IMR-90 (cell line): ENCODE data around the gene DLD. TPM values are rescaled to one million over a fixed set of nuclear protein-coding genes. Genes with fewer than 3 reads are reported as not detected.

ENCODE experiments used
- ATAC-seq: fragments of 200-7000 bp; cut with Tn5 transposase; 2 replicates; pipeline ENCODE4 v1.9.1; 2020; ENCODE audit warnings: low read depth, mild to moderate bottlenecking, moderate library complexity
- BruUV-seq: library from RNA; stranded (reverse); fragments of 400-500 nt; replicated peaks from 2 replicates; lab custom pipeline; 2021; lab: Mats Ljungman, UMichigan
- CTCF ChIA-PET: fragments of 300-600 bp; formaldehyde crosslinking; extraction: SDS; loops from one replicate; lab custom pipeline; 2021; ENCODE audit warnings: antibody characterized with exemption; lab: Yijun Ruan, JAX
- POLR2A ChIA-PET: fragments of 300-600 bp; sonication (Branson Sonifier 250); formaldehyde crosslinking; loops from one replicate; lab custom pipeline; 2022; ENCODE audit warnings: antibody characterized with exemption; ENCODE audit not compliant: unreplicated experiment; lab: Charles Lee
- DNase-seq: peaks from one replicate; pipeline ENCODE4 v3.0.0; 2013
- H2AFZ ChIP-seq: replicated peaks from 2 replicates; pipeline ENCODE3; 2013; ENCODE audit warnings: low read length, mild to moderate bottlenecking; ENCODE audit not compliant: poor library complexity
- H2AK5ac ChIP-seq: 2 replicates; pipeline ENCODE4 v1.6.1; 2013; ENCODE audit warnings: low read depth, low read length, inconsistent platforms
- H2AK9ac ChIP-seq: replicated peaks from 2 replicates; pipeline ENCODE3; 2013; ENCODE audit warnings: mild to moderate bottlenecking, low read depth, low read length, moderate library complexity; ENCODE audit not compliant: poor library complexity
- H2BK120ac ChIP-seq: 2 replicates; pipeline ENCODE4 v1.6.1; 2013; ENCODE audit warnings: low read depth, low read length, inconsistent platforms
- H2BK15ac ChIP-seq: 3 replicates; pipeline ENCODE4 v1.6.1; 2013; ENCODE audit warnings: low read depth, low read length, inconsistent platforms
- H2BK20ac ChIP-seq: 2 replicates; pipeline ENCODE4 v1.6.1; 2013; ENCODE audit warnings: low read depth, mild to moderate bottlenecking, inconsistent platforms, low read length, moderate library complexity
- H2BK5ac ChIP-seq: 2 replicates; pipeline ENCODE4 v1.6.1; 2013; ENCODE audit warnings: mild to moderate bottlenecking, low read depth, low read length, inconsistent platforms; ENCODE audit not compliant: poor library complexity, severe bottlenecking
- H3K14ac ChIP-seq: replicated peaks from 2 replicates; pipeline ENCODE4 v1.6.1; 2013; ENCODE audit warnings: low read depth, low read length, inconsistent platforms
- H3K18ac ChIP-seq: 2 replicates; pipeline ENCODE4 v1.6.1; 2013; ENCODE audit warnings: low read depth, low read length, control low read depth
- H3K23ac ChIP-seq: 2 replicates; pipeline ENCODE4 v1.6.1; 2013; ENCODE audit warnings: low read depth, low read length, inconsistent platforms
- H3K27ac ChIP-seq: 2 replicates; pipeline ENCODE4 v1.5.1; 2013; ENCODE audit warnings: mild to moderate bottlenecking, control low read depth, low read length; ENCODE audit not compliant: insufficient read depth
- H3K27me3 ChIP-seq: 2 replicates; pipeline ENCODE4 v1.6.1; 2013; ENCODE audit warnings: low read length; ENCODE audit not compliant: control insufficient read depth, insufficient read depth
- H3K36me3 ChIP-seq: 2 replicates; pipeline ENCODE4 v1.6.1; 2013; ENCODE audit warnings: low read length, mixed read lengths; ENCODE audit not compliant: control insufficient read depth, insufficient read depth
- H3K4ac ChIP-seq: 2 replicates; pipeline ENCODE4 v1.6.1; 2013; ENCODE audit warnings: low read depth, low read length, inconsistent platforms
- H3K4me1 ChIP-seq: 2 replicates; pipeline ENCODE4 v1.6.1; 2013; ENCODE audit warnings: low read length, mixed read lengths; ENCODE audit not compliant: control insufficient read depth, insufficient read depth
- H3K4me2 ChIP-seq: 2 replicates; pipeline ENCODE4 v1.6.1; 2013; ENCODE audit warnings: low read depth, mild to moderate bottlenecking, control low read depth, low read length, moderate library complexity
- H3K4me3 ChIP-seq: 2 replicates; pipeline ENCODE4 v1.5.1; 2013; ENCODE audit warnings: low read depth, mild to moderate bottlenecking, control low read depth, low read length, moderate library complexity; ENCODE audit not compliant: insufficient read depth
- H3K56ac ChIP-seq: 2 replicates; pipeline ENCODE4 v1.6.1; 2013; ENCODE audit warnings: low read length, inconsistent platforms; ENCODE audit not compliant: insufficient read depth; ENCODE audit errors: extremely low read depth
- H3K79me1 ChIP-seq, 2 experiments: 2 replicates each; pipeline ENCODE4 v1.6.1; 2013; ENCODE audit warnings: low read length in 2 of 2, inconsistent platforms in 1 of 2, low read depth in 1 of 2
- H3K9ac ChIP-seq: 2 replicates; pipeline ENCODE4 v1.6.1; 2013; ENCODE audit warnings: low read depth, low read length, control low read depth
- H3K9me1 ChIP-seq: 2 replicates; pipeline ENCODE4 v1.6.1; 2013; ENCODE audit warnings: low read length, inconsistent platforms; ENCODE audit not compliant: insufficient read depth
- H3K9me3 ChIP-seq: 2 replicates; pipeline ENCODE4 v1.6.1; 2013; ENCODE audit warnings: low read length; ENCODE audit not compliant: control insufficient read depth, insufficient read depth
- H4K20me1 ChIP-seq: 2 replicates; pipeline ENCODE4 v1.6.1; 2013; ENCODE audit warnings: low read length, inconsistent platforms; ENCODE audit not compliant: insufficient read depth
- H4K5ac ChIP-seq: 2 replicates; pipeline ENCODE4 v1.6.1; 2013; ENCODE audit warnings: mild to moderate bottlenecking, low read depth, low read length, control low read depth
- H4K8ac ChIP-seq, 2 experiments: 2 replicates each; pipeline ENCODE4 v1.6.1; 2013; ENCODE audit warnings: low read depth in 2 of 2, low read length in 2 of 2, control low read depth in 1 of 2, inconsistent platforms in 1 of 2
- H4K91ac ChIP-seq: 2 replicates; pipeline ENCODE4 v1.6.1; 2013; ENCODE audit warnings: low read depth, low read length, inconsistent platforms; ENCODE audit not compliant: insufficient read depth
- BHLHE40 ChIP-seq: fragments of 150-350 bp; IDR thresholded peaks from 2 replicates; pipeline ENCODE4 v1.6.1; 2016; ENCODE audit warnings: mild to moderate bottlenecking, low read depth, low read length
- CEBPB ChIP-seq: IDR thresholded peaks from 2 replicates; pipeline ENCODE4 v1.6.1; 2012; ENCODE audit warnings: low read depth, low read length, improper control_type of control experiment
- CHD1 ChIP-seq: IDR thresholded peaks from 2 replicates; pipeline ENCODE4 v1.6.1; 2012; ENCODE audit warnings: low read depth, low read length, improper control_type of control experiment
- ELK1 ChIP-seq: fragments of 150-350 bp; IDR thresholded peaks from 2 replicates; pipeline ENCODE4 v1.6.1; 2016; ENCODE audit warnings: low read depth, mild to moderate bottlenecking, low read length, moderate library complexity, borderline replicate concordance
- FOS ChIP-seq: fragments of 150-350 bp; IDR thresholded peaks from 2 replicates; pipeline ENCODE4 v1.6.1; 2016; ENCODE audit warnings: low read depth, low read length
- MAFK ChIP-seq: IDR thresholded peaks from 2 replicates; pipeline ENCODE4 v1.6.1; 2012; ENCODE audit warnings: low read depth, low read length, improper control_type of control experiment
- MAZ ChIP-seq: IDR thresholded peaks from 2 replicates; pipeline ENCODE4 v1.6.1; 2012; ENCODE audit warnings: low read depth, mild to moderate bottlenecking, low read length, improper control_type of control experiment, moderate library complexity, borderline replicate concordance
- MXI1 ChIP-seq: IDR thresholded peaks from 2 replicates; pipeline ENCODE4 v1.6.1; 2012; ENCODE audit warnings: low read depth, mild to moderate bottlenecking, low read length, moderate library complexity, borderline replicate concordance
- NFE2L2 ChIP-seq: fragments of 150-350 bp; IDR thresholded peaks from 2 replicates; pipeline ENCODE4 v1.6.1; 2016; ENCODE audit warnings: low read depth, mild to moderate bottlenecking, low read length
- POLR2A ChIP-seq: IDR thresholded peaks from 2 replicates; pipeline ENCODE4 v1.6.1; 2012; ENCODE audit warnings: mild to moderate bottlenecking, low read depth, low read length
- RAD21 ChIP-seq: IDR thresholded peaks from 2 replicates; pipeline ENCODE4 v1.6.1; 2012; ENCODE audit warnings: low read length, improper control_type of control experiment
- RCOR1 ChIP-seq: IDR thresholded peaks from 2 replicates; pipeline ENCODE4 v1.6.1; 2012; ENCODE audit warnings: mild to moderate bottlenecking, low read length, improper control_type of control experiment; ENCODE audit not compliant: insufficient replicate concordance
- RFX5 ChIP-seq: IDR thresholded peaks from 2 replicates; pipeline ENCODE4 v1.8.0; 2012; ENCODE audit warnings: low read depth, mild to moderate bottlenecking, low read length, moderate library complexity
- SMC3 ChIP-seq: fragments of 150-350 bp; IDR thresholded peaks from 2 replicates; pipeline ENCODE4 v1.6.1; 2016; ENCODE audit warnings: low read depth, mild to moderate bottlenecking, antibody characterized with exemption, low read length, moderate library complexity
- WGBS, 2 experiments: methylation state at CpG; one replicate each; pipeline versions ENCODE4 v1.1.5 to v1.1.7; 2013; ENCODE audit warnings: missing lambda C conversion rate in 2 of 2; ENCODE audit not compliant: insufficient read length in 1 of 2; ENCODE audit errors: extremely low coverage in 2 of 2; 5-methylcytosine and 5-hydroxymethylcytosine counted together
- dilution Hi-C: fragments of 300-500 bp; cut with HindIII; formaldehyde crosslinking; loops from one replicate; pipeline ENCODE4 v1.14.3; 2018; ENCODE audit warnings: low sequenced_read_pairs; ENCODE audit not compliant: unreplicated experiment
- in situ Hi-C: fragments of 300-500 bp; cut with MboI; formaldehyde crosslinking; loops from 3 replicates; pipeline ENCODE4 v1.14.3; 2019; ENCODE audit warnings: low sequenced_read_pairs, inconsistent platforms, mixed read lengths
- intact Hi-C: fragments of 100-400 bp; cut with micrococcal nuclease; formaldehyde crosslinking; loops from 2 replicates; pipeline ENCODE4 v1.10.0; 2022
- polyA plus RNA-seq, 3 experiments: library from polyadenylated mRNA; depleted of rRNA; stranded (reverse); fragments of >200 nt; gene quantifications; 2 replicates each; pipeline ENCODE4 v1.2.3, GENCODE V29; 2012; ENCODE audit warnings: low replicate concordance in 1 of 3
- total RNA-seq: library from RNA; depleted of rRNA; stranded (reverse); fragments of >200 nt; gene quantifications from 2 replicates; pipeline ENCODE4 v1.2.3, GENCODE V29; 2012
- TF ChIP-seq, protein P1 (sequence below): conservative IDR thresholded peaks from 2 replicates; pipeline ENCODE4 v1.5.1; 2012; ENCODE audit warnings: mild to moderate bottlenecking, low read depth, low read length, improper control_type of control experiment
- TF ChIP-seq, protein P2 (sequence below): fragments of 150-350 bp; IDR thresholded peaks from 2 replicates; pipeline ENCODE4 v1.6.1; 2017; ENCODE audit warnings: mild to moderate bottlenecking, antibody characterized with exemption, low read length, low read depth

The DLD gene
- total and polyA plus RNA-seq, 2 of the 4 experiments (the other 2 are of a cell fraction), result 121 to 361 TPM

DNA sequence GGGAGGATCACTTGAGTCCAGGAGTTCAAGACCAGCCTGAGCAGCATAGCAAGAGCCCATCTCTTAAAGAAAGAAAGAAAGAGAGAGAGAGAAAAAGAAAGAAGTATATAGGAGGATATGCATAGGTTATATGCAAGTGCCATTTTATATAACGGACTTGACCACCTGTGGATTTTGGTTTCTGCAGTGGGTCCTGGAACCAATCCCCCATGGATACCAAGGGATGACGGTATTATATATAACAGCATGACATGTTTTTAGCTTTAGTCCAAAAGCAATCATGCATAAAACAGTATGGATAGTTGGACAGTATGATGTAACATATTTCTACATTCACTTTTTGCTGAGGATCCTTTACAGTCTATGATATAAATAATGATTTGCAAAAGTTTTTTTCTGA lies 45.3 kb downstream of the DLD start:
- H3K4me3 ChIP-seq, result no peak overlapping the region
- dilution Hi-C loops (no loop called here), in situ Hi-C loops (no loop called here), intact Hi-C loops (no loop called here)
- no peak overlapping the region for H3K18ac ChIP-seq
- H2AK5ac ChIP-seq, result no peak overlapping the region
- BruUV-seq, result no TSS peak
- H3K23ac ChIP-seq, result no peak overlapping the region
- no peak overlapping the region for H2BK5ac ChIP-seq
- H4K5ac ChIP-seq, result no peak overlapping the region
- no peaks in the 10 kb centered on the region for H3K27me3 ChIP-seq
- H3K36me3 ChIP-seq, result peaks cover 47% of the 10 kb centered on the region
- no peaks in the 10 kb centered on the region for H3K9me3 ChIP-seq
- peaks cover 7 to 46% of the 10 kb centered on the region in 2 experiments; a peak in 3 of 4 replicates for H3K79me1 ChIP-seq
- no peak for TF ChIP-seq POLR2A
- TF ChIP-seq RFX5, result no peak
- no peak for TF ChIP-seq RAD21
- no peak for TF ChIP-seq MAFK
- TF ChIP-seq FOS, result no peak
- no peak for TF ChIP-seq MXI1
- no peak for TF ChIP-seq ELK1
- TF ChIP-seq CEBPB, result no peak
- TF ChIP-seq, protein P1, sequence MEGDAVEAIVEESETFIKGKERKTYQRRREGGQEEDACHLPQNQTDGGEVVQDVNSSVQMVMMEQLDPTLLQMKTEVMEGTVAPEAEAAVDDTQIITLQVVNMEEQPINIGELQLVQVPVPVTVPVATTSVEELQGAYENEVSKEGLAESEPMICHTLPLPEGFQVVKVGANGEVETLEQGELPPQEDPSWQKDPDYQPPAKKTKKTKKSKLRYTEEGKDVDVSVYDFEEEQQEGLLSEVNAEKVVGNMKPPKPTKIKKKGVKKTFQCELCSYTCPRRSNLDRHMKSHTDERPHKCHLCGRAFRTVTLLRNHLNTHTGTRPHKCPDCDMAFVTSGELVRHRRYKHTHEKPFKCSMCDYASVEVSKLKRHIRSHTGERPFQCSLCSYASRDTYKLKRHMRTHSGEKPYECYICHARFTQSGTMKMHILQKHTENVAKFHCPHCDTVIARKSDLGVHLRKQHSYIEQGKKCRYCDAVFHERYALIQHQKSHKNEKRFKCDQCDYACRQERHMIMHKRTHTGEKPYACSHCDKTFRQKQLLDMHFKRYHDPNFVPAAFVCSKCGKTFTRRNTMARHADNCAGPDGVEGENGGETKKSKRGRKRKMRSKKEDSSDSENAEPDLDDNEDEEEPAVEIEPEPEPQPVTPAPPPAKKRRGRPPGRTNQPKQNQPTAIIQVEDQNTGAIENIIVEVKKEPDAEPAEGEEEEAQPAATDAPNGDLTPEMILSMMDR, result no peak
- TF ChIP-seq NFE2L2, result no peak
- TF ChIP-seq MAZ, result no peak
- TF ChIP-seq, protein P2, sequence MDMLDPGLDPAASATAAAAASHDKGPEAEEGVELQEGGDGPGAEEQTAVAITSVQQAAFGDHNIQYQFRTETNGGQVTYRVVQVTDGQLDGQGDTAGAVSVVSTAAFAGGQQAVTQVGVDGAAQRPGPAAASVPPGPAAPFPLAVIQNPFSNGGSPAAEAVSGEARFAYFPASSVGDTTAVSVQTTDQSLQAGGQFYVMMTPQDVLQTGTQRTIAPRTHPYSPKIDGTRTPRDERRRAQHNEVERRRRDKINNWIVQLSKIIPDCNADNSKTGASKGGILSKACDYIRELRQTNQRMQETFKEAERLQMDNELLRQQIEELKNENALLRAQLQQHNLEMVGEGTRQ, result no peak
- TF ChIP-seq CHD1, result no peak
- no peak for TF ChIP-seq SMC3
- no peak for TF ChIP-seq BHLHE40
- TF ChIP-seq RCOR1, result no peak
- peaks cover 26% of the 10 kb centered on the region for H3K4me1 ChIP-seq
- H4K91ac ChIP-seq, result no peak overlapping the region
- no peak overlapping the region for H4K8ac ChIP-seq
- H3K4ac ChIP-seq, result no peak overlapping the region
- H3K14ac ChIP-seq, result no peak overlapping the region
- no CpG with 5 or more reads among the region's 2 CpGs for WGBS, 2 experiments
- no peak overlapping the region for H3K27ac ChIP-seq
- H2AK9ac ChIP-seq, result no peak overlapping the region
- H2BK120ac ChIP-seq, result no peak overlapping the region
- H3K56ac ChIP-seq, result no peak overlapping the region
- ATAC-seq (no peak), DNase-seq (no peak)
- ChIA-PET CTCF (interaction anchor here (0.7 to 1.9 kb wide), 3 partner anchors 13 to 210 kb away, joined by 3 to 5 read pairs (median 3); no protein-coding TSS in a partner anchor), POLR2A (no interaction called here)
- H2BK15ac ChIP-seq, result no peak overlapping the region
- peaks cover 20% of the 10 kb centered on the region for H4K20me1 ChIP-seq
- H2AFZ ChIP-seq, result no peak overlapping the region
- H3K9ac ChIP-seq, result no peak overlapping the region
- H3K9me1 ChIP-seq, result peaks cover 33% of the 10 kb centered on the region
- no peak overlapping the region for H3K4me2 ChIP-seq
- H2BK20ac ChIP-seq, result no peak overlapping the region
